ENCODE data around the gene HELB.

Gene HELB

DNA sequence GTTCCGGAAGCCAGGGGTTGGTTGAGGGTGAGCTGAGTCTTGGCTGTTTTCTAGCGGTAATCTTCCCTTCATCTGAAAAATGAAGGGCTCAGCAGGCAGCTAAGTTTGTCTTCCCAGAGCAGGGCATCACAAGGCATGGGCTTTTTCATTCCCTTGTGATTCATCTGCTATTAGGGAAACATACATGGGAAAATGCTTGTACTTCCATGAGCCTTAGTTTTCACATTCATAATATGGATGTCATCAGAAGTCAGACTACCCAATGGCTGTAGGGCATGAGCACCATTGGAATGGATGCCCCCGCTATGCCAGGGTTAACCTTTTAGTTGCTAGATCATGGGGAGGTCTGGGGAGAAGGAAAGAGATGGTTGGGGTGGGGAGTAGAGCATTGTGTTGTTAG lies 18.7 kb downstream of the HELB start:
- FAIRE-seq (no peak), DNase-seq (ENCODE audit: insufficient read length, low spot score) (no peak)
- TF ChIP-seq PAX5 (IDR thresholded peaks at IDR 0.05; ENCODE audit: insufficient read depth, low read length, severe bottlenecking) (no peak), SPI1 (IDR thresholded peaks at IDR 0.05; ENCODE audit: low read depth, low read length) (no peak), POLR2AphosphoS5 (IDR thresholded peaks at IDR 0.05; ENCODE audit: low read depth, low read length) (no peak), POU2F2 (IDR thresholded peaks at IDR 0.05; ENCODE audit: low read depth, low read length) (no peak), TAF1 (IDR thresholded peaks at IDR 0.05; ENCODE audit: low read depth, low read length) (no peak), POLR2A (IDR thresholded peaks at IDR 0.05; ENCODE audit: low read depth, low read length) (no peak)

DNA sequence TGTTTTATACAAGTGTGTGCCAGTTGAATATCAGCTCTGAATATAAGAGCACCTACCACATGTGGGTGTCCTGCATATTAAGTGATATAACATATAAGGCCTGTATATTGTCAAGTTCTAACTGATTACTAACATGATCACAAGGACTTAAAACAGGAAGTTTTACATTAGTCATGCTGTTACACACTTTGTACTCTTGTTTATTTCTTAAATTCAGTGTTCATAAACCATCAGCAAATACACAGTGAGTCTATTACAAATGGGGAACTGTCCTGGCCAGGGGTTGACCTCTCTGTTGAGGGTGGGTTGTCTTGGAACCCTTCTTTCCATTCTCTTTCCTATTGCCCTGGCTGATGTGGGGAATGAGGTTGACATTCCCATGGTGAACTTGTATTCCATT lies 19.1 kb downstream of the HELB start:
- TF ChIP-seq POLR2A (IDR thresholded peaks at IDR 0.05; ENCODE audit: low read depth, low read length) = no peak
- TF ChIP-seq PAX5 (IDR thresholded peaks at IDR 0.05; ENCODE audit: insufficient read depth, low read length, severe bottlenecking) = no peak
- no peak for TF ChIP-seq POU2F2 (IDR thresholded peaks at IDR 0.05; ENCODE audit: low read depth, low read length)
- TF ChIP-seq POLR2AphosphoS5 (IDR thresholded peaks at IDR 0.05; ENCODE audit: low read depth, low read length) = no peak
- no peak for TF ChIP-seq TAF1 (IDR thresholded peaks at IDR 0.05; ENCODE audit: low read depth, low read length)
- TF ChIP-seq SPI1 (IDR thresholded peaks at IDR 0.05; ENCODE audit: low read depth, low read length) = no peak
- FAIRE-seq (peak; percentile 67), DNase-seq (ENCODE audit: insufficient read length, low spot score) (no peak)

DNA sequence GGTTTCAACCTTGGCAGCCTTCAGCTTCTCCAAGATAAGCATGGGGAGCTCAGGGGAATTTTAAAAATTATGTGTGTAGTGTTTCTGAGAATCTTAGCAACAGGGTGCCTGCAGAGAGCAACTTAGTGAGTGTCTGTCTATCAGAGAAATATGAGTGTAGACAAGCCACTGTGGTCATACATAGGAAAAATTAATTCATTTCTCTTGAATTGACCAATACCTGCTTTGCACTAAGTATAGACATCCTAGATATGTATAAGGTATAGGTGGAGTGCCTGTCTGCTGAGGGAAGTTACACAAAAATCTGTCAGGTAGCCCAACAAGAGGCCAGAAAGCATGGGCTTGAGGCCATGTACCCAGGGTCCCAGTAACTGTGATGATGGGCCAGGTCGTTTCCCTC lies 20.7 kb downstream of the HELB start:
- FAIRE-seq = no peak
- DNase-seq (ENCODE audit: insufficient read length, low spot score) = no peak
- no peak for TF ChIP-seq TAF1 (IDR thresholded peaks at IDR 0.05; ENCODE audit: low read depth, low read length)
- TF ChIP-seq POU2F2 (IDR thresholded peaks at IDR 0.05; ENCODE audit: low read depth, low read length) = no peak
- no peak for TF ChIP-seq POLR2A (IDR thresholded peaks at IDR 0.05; ENCODE audit: low read depth, low read length)
- no peak for TF ChIP-seq PAX5 (IDR thresholded peaks at IDR 0.05; ENCODE audit: insufficient read depth, low read length, severe bottlenecking)
- no peak for TF ChIP-seq POLR2AphosphoS5 (IDR thresholded peaks at IDR 0.05; ENCODE audit: low read depth, low read length)
- no peak for TF ChIP-seq SPI1 (IDR thresholded peaks at IDR 0.05; ENCODE audit: low read depth, low read length)

DNA sequence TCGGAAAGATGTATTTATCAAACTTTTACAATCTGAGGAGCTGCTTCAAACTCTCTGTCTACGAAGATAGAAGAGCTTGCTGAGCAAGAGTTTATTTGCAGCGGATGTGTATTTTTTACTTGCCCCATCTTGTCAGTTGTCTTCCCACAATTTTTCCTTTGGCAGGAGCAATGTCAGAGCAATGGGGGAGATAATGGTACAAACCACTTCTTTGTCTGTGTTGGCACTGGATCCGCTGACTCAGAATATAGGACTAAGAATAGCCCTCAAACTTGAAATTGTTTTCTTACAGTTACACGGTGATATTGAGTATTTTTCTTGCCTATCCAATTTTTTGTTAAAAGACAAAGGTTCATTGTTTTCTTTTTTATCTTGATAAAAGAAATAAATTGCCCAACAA lies 27.6 kb downstream of the HELB start:
- no peak for FAIRE-seq
- no peak for DNase-seq (ENCODE audit: insufficient read length, low spot score)
- no peak for TF ChIP-seq SPI1 (IDR thresholded peaks at IDR 0.05; ENCODE audit: low read depth, low read length)
- no peak for TF ChIP-seq POLR2A (IDR thresholded peaks at IDR 0.05; ENCODE audit: low read depth, low read length)
- TF ChIP-seq TAF1 (IDR thresholded peaks at IDR 0.05; ENCODE audit: low read depth, low read length) = no peak
- no peak for TF ChIP-seq PAX5 (IDR thresholded peaks at IDR 0.05; ENCODE audit: insufficient read depth, low read length, severe bottlenecking)
- no peak for TF ChIP-seq POLR2AphosphoS5 (IDR thresholded peaks at IDR 0.05; ENCODE audit: low read depth, low read length)
- no peak for TF ChIP-seq POU2F2 (IDR thresholded peaks at IDR 0.05; ENCODE audit: low read depth, low read length)

DNA sequence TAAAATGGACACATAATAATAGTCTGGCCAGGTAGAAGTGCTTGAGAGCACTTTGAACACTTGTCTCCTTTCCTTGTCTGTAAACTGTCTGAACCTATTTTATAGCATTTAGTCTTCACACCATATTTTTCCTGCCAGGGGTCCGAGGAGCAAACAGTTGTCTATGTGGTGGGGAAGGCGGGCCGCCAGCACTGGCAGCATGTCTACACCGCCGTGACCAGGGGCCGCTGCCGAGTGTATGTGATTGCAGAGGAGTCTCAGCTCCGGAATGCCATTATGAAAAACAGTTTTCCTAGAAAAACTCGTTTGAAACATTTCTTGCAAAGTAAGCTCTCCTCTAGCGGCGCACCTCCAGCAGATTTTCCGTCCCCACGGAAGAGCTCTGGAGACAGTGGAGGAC lies 28.7 kb downstream of the HELB start:
- no peak for FAIRE-seq
- TF ChIP-seq POU2F2 (IDR thresholded peaks at IDR 0.05; ENCODE audit: low read depth, low read length) (no peak), POLR2A (IDR thresholded peaks at IDR 0.05; ENCODE audit: low read depth, low read length) (no peak), PAX5 (IDR thresholded peaks at IDR 0.05; ENCODE audit: insufficient read depth, low read length, severe bottlenecking) (no peak), SPI1 (IDR thresholded peaks at IDR 0.05; ENCODE audit: low read depth, low read length) (no peak), TAF1 (IDR thresholded peaks at IDR 0.05; ENCODE audit: low read depth, low read length) (no peak), POLR2AphosphoS5 (IDR thresholded peaks at IDR 0.05; ENCODE audit: low read depth, low read length) (no peak)

DNA sequence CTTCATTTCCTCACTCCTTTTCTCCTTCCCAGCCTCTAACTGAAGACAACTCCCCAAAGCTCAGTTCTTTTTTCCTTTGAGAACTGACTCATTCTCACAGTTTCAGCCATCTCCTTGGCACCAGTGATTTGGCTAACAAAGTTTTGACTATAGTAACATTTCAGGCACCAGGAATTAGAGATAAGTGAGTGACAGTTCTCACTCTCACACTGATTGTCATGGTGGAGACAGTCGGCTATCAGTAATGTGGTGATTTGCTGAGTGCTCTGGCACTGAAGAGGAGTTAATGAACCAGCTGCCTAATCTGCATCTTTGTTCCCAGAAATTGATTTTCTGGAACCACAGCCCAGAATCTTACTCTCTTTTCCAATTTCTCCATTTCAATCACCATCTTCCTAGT lies 29.5 kb downstream of the HELB start:
- TF ChIP-seq POU2F2 (IDR thresholded peaks at IDR 0.05; ENCODE audit: low read depth, low read length) = no peak
- no peak for TF ChIP-seq TAF1 (IDR thresholded peaks at IDR 0.05; ENCODE audit: low read depth, low read length)
- no peak for TF ChIP-seq SPI1 (IDR thresholded peaks at IDR 0.05; ENCODE audit: low read depth, low read length)
- no peak for TF ChIP-seq POLR2AphosphoS5 (IDR thresholded peaks at IDR 0.05; ENCODE audit: low read depth, low read length)
- TF ChIP-seq PAX5 (IDR thresholded peaks at IDR 0.05; ENCODE audit: insufficient read depth, low read length, severe bottlenecking) = no peak
- no peak for TF ChIP-seq POLR2A (IDR thresholded peaks at IDR 0.05; ENCODE audit: low read depth, low read length)
- no peak for FAIRE-seq
- DNase-seq (ENCODE audit: insufficient read length, low spot score) = no peak

More for the DNA sequence above, 28.7 kb downstream of the HELB start:
- no peak for DNase-seq (ENCODE audit: insufficient read length, low spot score)

DNA sequence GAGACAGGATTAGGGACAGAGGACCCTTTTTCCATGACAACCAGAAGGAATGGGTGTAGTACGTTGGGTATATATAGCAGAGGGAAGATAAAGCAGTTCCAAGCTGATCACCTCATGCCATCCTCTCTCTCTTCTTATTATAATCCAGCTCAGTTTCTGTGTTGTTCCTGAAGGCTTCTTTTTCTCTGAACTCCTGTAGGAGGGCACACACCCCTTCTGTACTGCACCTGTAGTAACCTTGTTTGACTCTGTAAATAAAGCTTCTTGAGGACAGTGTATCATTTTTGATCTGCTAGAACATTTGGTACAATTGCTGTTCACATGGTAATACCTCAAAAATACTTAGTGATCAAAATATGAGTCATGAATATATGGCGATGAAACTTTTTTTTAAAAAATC lies 33.5 kb downstream of the HELB start:
- FAIRE-seq (no peak), DNase-seq (ENCODE audit: insufficient read length, low spot score) (no peak)
- TF ChIP-seq POLR2A (IDR thresholded peaks at IDR 0.05; ENCODE audit: low read depth, low read length) = no peak
- TF ChIP-seq POU2F2 (IDR thresholded peaks at IDR 0.05; ENCODE audit: low read depth, low read length) = no peak

DNA sequence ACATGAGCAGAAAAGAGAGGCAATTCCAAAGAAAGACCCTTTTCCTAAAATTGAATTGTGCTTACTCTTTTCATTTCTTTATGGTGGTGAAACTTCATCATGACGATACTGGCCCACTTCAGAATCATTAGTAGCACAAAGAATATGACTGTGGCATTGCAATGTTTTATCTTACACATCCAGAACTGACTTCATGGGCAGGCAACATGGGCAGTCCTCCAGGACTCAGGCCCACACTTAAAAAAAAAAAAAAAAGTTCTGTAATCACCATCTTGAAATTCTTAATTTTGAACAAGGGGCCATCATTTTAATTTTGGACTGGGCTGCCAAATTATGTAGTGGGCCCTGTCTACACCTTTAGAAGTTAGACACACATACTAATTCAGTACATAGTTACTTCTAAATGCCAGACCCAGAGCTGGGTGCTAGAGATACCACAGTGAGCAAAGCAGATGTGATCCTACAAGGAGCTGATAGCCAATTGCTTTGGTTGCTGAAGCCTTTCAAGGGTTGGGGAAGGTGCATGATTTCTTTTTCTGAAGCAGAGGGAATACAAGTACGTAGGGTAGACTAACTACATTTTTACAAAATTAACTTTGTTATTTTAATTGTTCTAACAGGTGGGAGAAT lies 35.2 kb downstream of the HELB start:
- TF ChIP-seq POU2F2 (IDR thresholded peaks at IDR 0.05; ENCODE audit: low read depth, low read length) (no peak), POLR2AphosphoS5 (IDR thresholded peaks at IDR 0.05; ENCODE audit: low read depth, low read length) (no peak), TAF1 (IDR thresholded peaks at IDR 0.05; ENCODE audit: low read depth, low read length) (no peak), SPI1 (IDR thresholded peaks at IDR 0.05; ENCODE audit: low read depth, low read length) (no peak), POLR2A (IDR thresholded peaks at IDR 0.05; ENCODE audit: low read depth, low read length) (no peak), PAX5 (IDR thresholded peaks at IDR 0.05; ENCODE audit: insufficient read depth, low read length, severe bottlenecking) (no peak)
- FAIRE-seq = no peak
- no peak for DNase-seq (ENCODE audit: insufficient read length, low spot score)

DNA sequence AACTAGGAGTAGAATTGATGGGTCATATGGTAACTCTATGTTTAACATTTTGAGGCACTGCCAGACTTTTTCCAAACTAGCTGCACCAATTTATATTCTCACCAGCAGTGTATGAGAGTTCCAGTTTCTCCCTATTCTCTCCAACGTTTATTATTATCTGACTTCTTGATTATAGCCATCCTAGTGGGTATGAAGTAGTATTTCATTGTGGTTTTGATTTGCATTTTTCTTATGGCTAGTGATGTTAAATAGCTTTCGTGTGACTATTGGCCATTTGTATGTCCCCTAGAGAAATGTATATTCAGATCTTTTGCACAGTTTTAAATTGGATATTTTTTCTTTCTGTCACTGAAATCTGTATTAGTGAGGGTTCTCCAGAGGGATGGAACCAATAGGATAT lies 37.8 kb downstream of the HELB start:
- no peak for DNase-seq (ENCODE audit: insufficient read length, low spot score)
- peak; percentile 13 for FAIRE-seq
- TF ChIP-seq SPI1 (IDR thresholded peaks at IDR 0.05; ENCODE audit: low read depth, low read length) (no peak), POLR2AphosphoS5 (IDR thresholded peaks at IDR 0.05; ENCODE audit: low read depth, low read length) (no peak), TAF1 (IDR thresholded peaks at IDR 0.05; ENCODE audit: low read depth, low read length) (no peak), PAX5 (IDR thresholded peaks at IDR 0.05; ENCODE audit: insufficient read depth, low read length, severe bottlenecking) (no peak), POLR2A (IDR thresholded peaks at IDR 0.05; ENCODE audit: low read depth, low read length) (no peak), POU2F2 (IDR thresholded peaks at IDR 0.05; ENCODE audit: low read depth, low read length) (no peak)

DNA sequence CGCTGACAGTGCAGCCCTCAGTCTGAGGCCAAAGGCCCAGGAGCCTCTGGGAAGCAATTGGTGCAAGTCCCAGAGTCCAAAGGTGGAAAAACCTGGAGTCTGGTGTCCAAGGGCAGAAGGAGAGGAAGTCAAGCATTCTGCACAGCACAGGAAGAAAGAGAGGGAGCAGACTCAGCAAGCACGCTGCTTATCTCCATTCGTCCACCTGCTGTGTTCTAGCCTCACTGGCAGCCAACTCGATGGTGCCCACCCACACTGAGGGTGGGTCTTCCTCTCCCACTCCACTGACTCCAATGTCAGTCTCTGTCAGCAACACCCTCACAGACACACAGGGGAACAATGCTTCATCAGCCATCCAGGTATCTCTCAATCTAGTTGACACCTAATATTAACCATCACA lies 38.8 kb downstream of the HELB start:
- DNase-seq (ENCODE audit: insufficient read length, low spot score) = no peak
- no peak for FAIRE-seq
- TF ChIP-seq TAF1 (IDR thresholded peaks at IDR 0.05; ENCODE audit: low read depth, low read length) (no peak), SPI1 (IDR thresholded peaks at IDR 0.05; ENCODE audit: low read depth, low read length) (no peak), POLR2A (IDR thresholded peaks at IDR 0.05; ENCODE audit: low read depth, low read length) (no peak), PAX5 (IDR thresholded peaks at IDR 0.05; ENCODE audit: insufficient read depth, low read length, severe bottlenecking) (no peak), POLR2AphosphoS5 (IDR thresholded peaks at IDR 0.05; ENCODE audit: low read depth, low read length) (no peak), POU2F2 (IDR thresholded peaks at IDR 0.05; ENCODE audit: low read depth, low read length) (no peak)

All from GM12891 (cell line).